HepG2 (cell line): ENCODE results near the gene SFTPB. TPM values are rescaled to one million over a fixed set of nuclear protein-coding genes. Genes with fewer than 3 reads are reported as not detected.
A peak's percentile ranks its signal among the peaks of the same experiment; 100 is the strongest.

Experiments used
- FOXA1 ChIP-seq, 2 experiments: fragments of 450-650 bp in 1 of 2; sonication (generic) in 1 of 2; formaldehyde crosslinking in 1 of 2; IDR thresholded peaks; 2 replicates each; pipeline versions ENCODE4 v1.4.0 to v1.6.1; 2016 to 2020; ENCODE audit warnings: missing genetic modification reagents in 1 of 2
- GATAD1 ChIP-seq: IDR thresholded peaks from 2 replicates; pipeline ENCODE4 v1.6.1; 2016; ENCODE audit warnings: missing genetic modification reagents, missing compliant biosample characterization
- KDM2A ChIP-seq: sonication (generic); formaldehyde crosslinking; IDR thresholded peaks from 2 replicates; pipeline ENCODE4 v1.4.0; 2020; ENCODE audit warnings: low read depth, missing genetic modification reagents, borderline replicate concordance
- KLF11 ChIP-seq: IDR thresholded peaks from 2 replicates; pipeline ENCODE4 v1.6.1; 2016; ENCODE audit warnings: missing compliant biosample characterization
- KLF16 ChIP-seq, 2 experiments: sonication (generic) in 1 of 2; formaldehyde crosslinking in 1 of 2; IDR thresholded peaks; 2 replicates each; pipeline versions ENCODE4 v1.6.1 to v1.8.0; 2016 to 2023; ENCODE audit warnings: missing genetic modification reagents in 2 of 2, missing compliant biosample characterization in 1 of 2
- MIXL1 ChIP-seq: IDR thresholded peaks from 2 replicates; pipeline ENCODE4 v1.6.1; 2016
- NCOA5 ChIP-seq: sonication (generic); formaldehyde crosslinking; IDR thresholded peaks from 2 replicates; pipeline ENCODE4 v1.4.0; 2020; ENCODE audit warnings: missing genetic modification reagents
- NR2F6 ChIP-seq, 2 experiments: IDR thresholded peaks; 2 replicates each; pipeline ENCODE4 v1.6.1; 2016; ENCODE audit warnings: antibody characterized with exemption in 1 of 2, mild to moderate bottlenecking in 1 of 2
- PCBP2 ChIP-seq: fragments of 200-400 bp; formaldehyde crosslinking; optimal IDR thresholded peaks from 2 replicates; pipeline ENCODE3; 2018; ENCODE audit warnings: low read length, low read depth; ENCODE audit not compliant: poor library complexity, severe bottlenecking
- RBAK ChIP-seq: sonication (generic); formaldehyde crosslinking; IDR thresholded peaks from 2 replicates; pipeline ENCODE4 v1.5.1; 2020; ENCODE audit warnings: mild to moderate bottlenecking, missing genetic modification reagents
- TOE1 ChIP-seq: sonication (generic); formaldehyde crosslinking; IDR thresholded peaks from 2 replicates; pipeline ENCODE4 v1.4.0; 2020; ENCODE audit warnings: mild to moderate bottlenecking, missing genetic modification reagents
- ZNF17 ChIP-seq: sonication (generic); formaldehyde crosslinking; IDR thresholded peaks from 2 replicates; pipeline ENCODE4 v1.5.0; 2020; ENCODE audit warnings: mild to moderate bottlenecking, missing genetic modification reagents
- ZNF256 ChIP-seq: sonication (generic); formaldehyde crosslinking; conservative IDR thresholded peaks from 2 replicates; pipeline ENCODE4 v1.4.0; 2020; ENCODE audit warnings: missing genetic modification reagents
- ZNF3 ChIP-seq: IDR thresholded peaks from 2 replicates; pipeline ENCODE4 v1.7.0; 2017; ENCODE audit warnings: inconsistent platforms
- ZNF7 ChIP-seq: IDR thresholded peaks from 2 replicates; pipeline ENCODE4 v1.6.1; 2016; ENCODE audit warnings: missing biosample characterization, missing genetic modification reagents
- ZNF768 ChIP-seq: sonication (generic); formaldehyde crosslinking; IDR thresholded peaks from 2 replicates; pipeline ENCODE4 v1.4.0; 2020; ENCODE audit warnings: missing genetic modification reagents
- ZNF816 ChIP-seq: sonication (generic); formaldehyde crosslinking; IDR thresholded peaks from 2 replicates; pipeline ENCODE4 v1.8.0; 2022; ENCODE audit warnings: missing genetic modification reagents, mild to moderate bottlenecking, borderline replicate concordance
- polyA plus RNA-seq, 8 experiments: library from polyadenylated mRNA; depleted of rRNA in 3 of 8; stranded (reverse) in 7 of 8; unstranded in 1 of 8; fragments of >200 nt; fragmentation: Illumina TruSeq in 4 of 8; extraction: Trizol in 4 of 8; gene quantifications; 2 replicates each; pipeline versions ENCODE4 v1.2.1 to v1.2.3, GENCODE V29; 2011 to 2016; ENCODE audit warnings: low read depth in 4 of 8, missing spikeins in 1 of 8, mixed read lengths in 1 of 8; ENCODE audit not compliant: insufficient read depth in 1 of 8
- total RNA-seq, 5 experiments: library from RNA; depleted of rRNA; stranded (reverse); fragments of >200 nt; fragmentation: Illumina TruSeq; extraction: Trizol; gene quantifications; 2 replicates each; pipeline ENCODE4 v1.2.3, GENCODE V29; 2016; ENCODE audit warnings: low read depth in 1 of 5
- TF ChIP-seq, protein P1 (sequence below): sonication (generic); formaldehyde crosslinking; IDR thresholded peaks from 2 replicates; pipeline ENCODE4 v1.4.0; 2020; ENCODE audit warnings: missing genetic modification reagents, borderline replicate concordance
- TF ChIP-seq, protein P2 (sequence below): sonication (generic); formaldehyde crosslinking; IDR thresholded peaks from 2 replicates; pipeline ENCODE4 v1.5.1; 2020; ENCODE audit warnings: missing genetic modification reagents, mild to moderate bottlenecking, borderline replicate concordance
- TF ChIP-seq, protein P3 (sequence below): sonication (generic); formaldehyde crosslinking; IDR thresholded peaks from 2 replicates; pipeline ENCODE4 v1.5.0; 2020; ENCODE audit warnings: mild to moderate bottlenecking, missing genetic modification reagents
- TF ChIP-seq, protein P4 (sequence below): fragments of 450-650 bp; IDR thresholded peaks from 2 replicates; pipeline ENCODE4 v1.6.1; 2016
- TF ChIP-seq, protein P5 (sequence below): sonication (generic); formaldehyde crosslinking; IDR thresholded peaks from 2 replicates; pipeline ENCODE4 v1.4.0; 2020; ENCODE audit warnings: missing genetic modification reagents
- TF ChIP-seq, protein P6 (sequence below): sonication (generic); formaldehyde crosslinking; IDR thresholded peaks from 2 replicates; pipeline ENCODE4 v1.4.0; 2020; ENCODE audit warnings: mild to moderate bottlenecking, missing genetic modification reagents

SFTPB gene
- total and polyA plus RNA-seq, 2 of the 13 experiments (the other 11 are each of a cell fraction or from before 2014, with no cell fraction given), result not detected

DNA sequence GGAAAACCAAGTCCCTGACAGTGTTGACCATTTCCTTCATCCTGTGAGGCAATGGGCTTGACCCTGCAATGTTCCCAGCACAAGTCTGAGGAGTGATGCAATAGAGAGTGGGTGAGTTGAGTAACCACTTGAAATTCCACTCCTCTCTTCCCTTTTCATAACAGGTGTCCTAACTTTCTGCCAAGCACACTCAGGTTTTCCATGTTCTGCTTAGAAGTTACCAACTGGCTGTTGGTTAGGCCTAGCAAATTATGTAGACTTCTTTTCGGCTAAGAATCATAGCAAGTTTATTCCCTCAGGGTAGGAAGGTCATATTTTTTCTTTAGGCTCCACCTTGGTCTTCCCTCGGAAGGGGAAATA is 37.7 kb upstream of the SFTPB start (continued):
- no peak for TF ChIP-seq FOXA1 (IDR thresholded peaks at IDR 0.05)
- TF ChIP-seq FOXA1 (CRISPR knock-in tag; IDR thresholded peaks at IDR 0.05), result peak; percentile 48; the same call in 1 of the 2 replicates
- TF ChIP-seq, protein P1, sequence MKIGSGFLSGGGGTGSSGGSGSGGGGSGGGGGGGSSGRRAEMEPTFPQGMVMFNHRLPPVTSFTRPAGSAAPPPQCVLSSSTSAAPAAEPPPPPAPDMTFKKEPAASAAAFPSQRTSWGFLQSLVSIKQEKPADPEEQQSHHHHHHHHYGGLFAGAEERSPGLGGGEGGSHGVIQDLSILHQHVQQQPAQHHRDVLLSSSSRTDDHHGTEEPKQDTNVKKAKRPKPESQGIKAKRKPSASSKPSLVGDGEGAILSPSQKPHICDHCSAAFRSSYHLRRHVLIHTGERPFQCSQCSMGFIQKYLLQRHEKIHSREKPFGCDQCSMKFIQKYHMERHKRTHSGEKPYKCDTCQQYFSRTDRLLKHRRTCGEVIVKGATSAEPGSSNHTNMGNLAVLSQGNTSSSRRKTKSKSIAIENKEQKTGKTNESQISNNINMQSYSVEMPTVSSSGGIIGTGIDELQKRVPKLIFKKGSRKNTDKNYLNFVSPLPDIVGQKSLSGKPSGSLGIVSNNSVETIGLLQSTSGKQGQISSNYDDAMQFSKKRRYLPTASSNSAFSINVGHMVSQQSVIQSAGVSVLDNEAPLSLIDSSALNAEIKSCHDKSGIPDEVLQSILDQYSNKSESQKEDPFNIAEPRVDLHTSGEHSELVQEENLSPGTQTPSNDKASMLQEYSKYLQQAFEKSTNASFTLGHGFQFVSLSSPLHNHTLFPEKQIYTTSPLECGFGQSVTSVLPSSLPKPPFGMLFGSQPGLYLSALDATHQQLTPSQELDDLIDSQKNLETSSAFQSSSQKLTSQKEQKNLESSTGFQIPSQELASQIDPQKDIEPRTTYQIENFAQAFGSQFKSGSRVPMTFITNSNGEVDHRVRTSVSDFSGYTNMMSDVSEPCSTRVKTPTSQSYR (CRISPR knock-in tag), result peak; percentile 75
- TF ChIP-seq ZNF816 (CRISPR knock-in tag), result no peak
- TF ChIP-seq KLF16 (CRISPR knock-in tag; IDR thresholded peaks at IDR 0.05), result 0 out of 4 replicates have a peak, but pooled peaks of 1 of the 2 experiments have one; percentile 21
- TF ChIP-seq, protein P2, sequence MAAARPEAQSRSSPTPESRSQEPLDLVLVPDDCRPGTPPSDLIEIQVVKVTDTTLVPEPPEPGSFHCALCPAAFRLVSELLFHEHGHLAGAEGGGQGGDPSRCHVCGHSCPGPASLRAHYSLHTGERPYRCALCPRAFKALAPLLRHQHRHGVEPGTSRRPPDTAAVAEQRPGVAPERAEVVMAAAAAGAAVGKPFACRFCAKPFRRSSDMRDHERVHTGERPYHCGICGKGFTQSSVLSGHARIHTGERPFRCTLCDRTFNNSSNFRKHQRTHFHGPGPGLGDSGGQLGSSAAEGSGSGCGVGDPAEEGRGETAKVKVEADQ (CRISPR knock-in tag), result no peak
- TF ChIP-seq, protein P3, sequence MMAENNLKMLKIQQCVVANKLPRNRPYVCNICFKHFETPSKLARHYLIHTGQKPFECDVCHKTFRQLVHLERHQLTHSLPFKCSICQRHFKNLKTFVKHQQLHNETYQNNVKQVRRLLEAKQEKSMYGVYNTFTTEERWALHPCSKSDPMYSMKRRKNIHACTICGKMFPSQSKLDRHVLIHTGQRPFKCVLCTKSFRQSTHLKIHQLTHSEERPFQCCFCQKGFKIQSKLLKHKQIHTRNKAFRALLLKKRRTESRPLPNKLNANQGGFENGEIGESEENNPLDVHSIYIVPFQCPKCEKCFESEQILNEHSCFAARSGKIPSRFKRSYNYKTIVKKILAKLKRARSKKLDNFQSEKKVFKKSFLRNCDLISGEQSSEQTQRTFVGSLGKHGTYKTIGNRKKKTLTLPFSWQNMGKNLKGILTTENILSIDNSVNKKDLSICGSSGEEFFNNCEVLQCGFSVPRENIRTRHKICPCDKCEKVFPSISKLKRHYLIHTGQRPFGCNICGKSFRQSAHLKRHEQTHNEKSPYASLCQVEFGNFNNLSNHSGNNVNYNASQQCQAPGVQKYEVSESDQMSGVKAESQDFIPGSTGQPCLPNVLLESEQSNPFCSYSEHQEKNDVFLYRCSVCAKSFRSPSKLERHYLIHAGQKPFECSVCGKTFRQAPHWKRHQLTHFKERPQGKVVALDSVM, result no peak
- TF ChIP-seq ZNF3, result no peak
- no peak for TF ChIP-seq PCBP2
- no peak for TF ChIP-seq GATAD1
- no peak for TF ChIP-seq ZNF256 (CRISPR knock-in tag)
- TF ChIP-seq MIXL1 (CRISPR knock-in tag), result no peak
- no peak for TF ChIP-seq TOE1 (CRISPR knock-in tag)
- no peak for TF ChIP-seq ZNF768 (CRISPR knock-in tag)
- TF ChIP-seq, protein P4, sequence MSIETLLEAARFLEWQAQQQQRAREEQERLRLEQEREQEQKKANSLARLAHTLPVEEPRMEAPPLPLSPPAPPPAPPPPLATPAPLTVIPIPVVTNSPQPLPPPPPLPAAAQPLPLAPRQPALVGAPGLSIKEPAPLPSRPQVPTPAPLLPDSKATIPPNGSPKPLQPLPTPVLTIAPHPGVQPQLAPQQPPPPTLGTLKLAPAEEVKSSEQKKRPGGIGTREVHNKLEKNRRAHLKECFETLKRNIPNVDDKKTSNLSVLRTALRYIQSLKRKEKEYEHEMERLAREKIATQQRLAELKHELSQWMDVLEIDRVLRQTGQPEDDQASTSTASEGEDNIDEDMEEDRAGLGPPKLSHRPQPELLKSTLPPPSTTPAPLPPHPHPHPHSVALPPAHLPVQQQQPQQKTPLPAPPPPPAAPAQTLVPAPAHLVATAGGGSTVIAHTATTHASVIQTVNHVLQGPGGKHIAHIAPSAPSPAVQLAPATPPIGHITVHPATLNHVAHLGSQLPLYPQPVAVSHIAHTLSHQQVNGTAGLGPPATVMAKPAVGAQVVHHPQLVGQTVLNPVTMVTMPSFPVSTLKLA, result no peak
- no peak for TF ChIP-seq ZNF7
- TF ChIP-seq ZNF17 (CRISPR knock-in tag), result no peak
- no peak for TF ChIP-seq KDM2A
- TF ChIP-seq RBAK (CRISPR knock-in tag), result no peak
- 0 out of 2 replicates have a peak, but pooled peaks have one; percentile 14 for TF ChIP-seq NR2F6 (IDR thresholded peaks at IDR 0.05)
- TF ChIP-seq NR2F6 (CRISPR knock-in tag; IDR thresholded peaks at IDR 0.05), result 0 out of 2 replicates have a peak, but pooled peaks have one; percentile 14
- TF ChIP-seq KLF11 (CRISPR knock-in tag), result no peak
- TF ChIP-seq, protein P5, sequence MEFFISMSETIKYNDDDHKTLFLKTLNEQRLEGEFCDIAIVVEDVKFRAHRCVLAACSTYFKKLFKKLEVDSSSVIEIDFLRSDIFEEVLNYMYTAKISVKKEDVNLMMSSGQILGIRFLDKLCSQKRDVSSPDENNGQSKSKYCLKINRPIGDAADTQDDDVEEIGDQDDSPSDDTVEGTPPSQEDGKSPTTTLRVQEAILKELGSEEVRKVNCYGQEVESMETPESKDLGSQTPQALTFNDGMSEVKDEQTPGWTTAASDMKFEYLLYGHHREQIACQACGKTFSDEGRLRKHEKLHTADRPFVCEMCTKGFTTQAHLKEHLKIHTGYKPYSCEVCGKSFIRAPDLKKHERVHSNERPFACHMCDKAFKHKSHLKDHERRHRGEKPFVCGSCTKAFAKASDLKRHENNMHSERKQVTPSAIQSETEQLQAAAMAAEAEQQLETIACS (CRISPR knock-in tag), result no peak
- no peak for TF ChIP-seq NCOA5
- TF ChIP-seq, protein P6, sequence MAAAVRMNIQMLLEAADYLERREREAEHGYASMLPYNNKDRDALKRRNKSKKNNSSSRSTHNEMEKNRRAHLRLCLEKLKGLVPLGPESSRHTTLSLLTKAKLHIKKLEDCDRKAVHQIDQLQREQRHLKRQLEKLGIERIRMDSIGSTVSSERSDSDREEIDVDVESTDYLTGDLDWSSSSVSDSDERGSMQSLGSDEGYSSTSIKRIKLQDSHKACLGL, result no peak
